ENCODE data around the gene IFIH1. TPM values are rescaled to one million over a fixed set of nuclear protein-coding genes. Genes with fewer than 3 reads are reported as not detected.

IFIH1 gene
- total RNA-seq, 1 donor, result 7.7 TPM

GRCh38 chr2:162342321-162342720 lies 23.8 kb upstream of the IFIH1 start:
- no peak overlapping the region for H3K4me3 ChIP-seq (ENCODE audit: low read depth, low read length)
- DNase-seq (ENCODE audit: low read depth), result peak; percentile 11
- TF ChIP-seq CTCF (IDR thresholded peaks at IDR 0.05; ENCODE audit: insufficient read depth, low read length), result no peak

- no peak for TF ChIP-seq CTCF (IDR thresholded peaks at IDR 0.05; ENCODE audit: insufficient read depth, low read length)
- no peak overlapping the region for H3K4me3 ChIP-seq (ENCODE audit: low read depth, low read length)
- DNase-seq (ENCODE audit: low read depth), result no peak
Observed at GRCh38 chr2:162340822-162341221, 22.3 kb upstream of the IFIH1 start.

GRCh38 chr2:162337868-162338267 lies 19.4 kb upstream of the IFIH1 start:
- TF ChIP-seq CTCF (IDR thresholded peaks at IDR 0.05; ENCODE audit: insufficient read depth, low read length), result no peak
- no peak overlapping the region for H3K4me3 ChIP-seq (ENCODE audit: low read depth, low read length)
- no peak for DNase-seq (ENCODE audit: low read depth)

- H3K4me3 ChIP-seq (ENCODE audit: low read depth, low read length), result no peak overlapping the region
- DNase-seq (ENCODE audit: low read depth), result no peak
- TF ChIP-seq CTCF (IDR thresholded peaks at IDR 0.05; ENCODE audit: insufficient read depth, low read length), result peak; percentile 44
Observed at GRCh38 chr2:162333968-162334367, 15.5 kb upstream of the IFIH1 start.

- no peak for DNase-seq (ENCODE audit: low read depth)
- no peak for TF ChIP-seq CTCF (IDR thresholded peaks at IDR 0.05; ENCODE audit: insufficient read depth, low read length)
- H3K4me3 ChIP-seq (ENCODE audit: low read depth, low read length), result no peak overlapping the region
Observed at GRCh38 chr2:162330881-162331280, 12.4 kb upstream of the IFIH1 start.

- no peak overlapping the region for H3K4me3 ChIP-seq (ENCODE audit: low read depth, low read length)
- DNase-seq (ENCODE audit: low read depth), result no peak
- no peak for TF ChIP-seq CTCF (IDR thresholded peaks at IDR 0.05; ENCODE audit: insufficient read depth, low read length)
Observed at GRCh38 chr2:162328424-162329157, 10.1 kb upstream of the IFIH1 start.

- no peak for DNase-seq (ENCODE audit: low read depth)
Observed at GRCh38 chr2:162327806-162328205, 9.3 kb upstream of the IFIH1 start.

More at GRCh38 chr2:162327806-162328205, 9.3 kb upstream of the IFIH1 start:
- H3K4me3 ChIP-seq (ENCODE audit: low read depth, low read length), result no peak overlapping the region
- TF ChIP-seq CTCF (IDR thresholded peaks at IDR 0.05; ENCODE audit: insufficient read depth, low read length), result no peak
